ENCODE data around the gene MGAT1. TPM values are rescaled to one million over a fixed set of nuclear protein-coding genes. Genes with fewer than 3 reads are reported as not detected.
"Not testable (repeated sequence)": the region's sequence is repeated elsewhere in the genome, so short reads cannot be mapped to it uniquely, and the experiment has no call there.

MGAT1 gene
- total and polyA plus RNA-seq, 8 donors = 52.8 to 656 (median 66.4) TPM

DNA sequence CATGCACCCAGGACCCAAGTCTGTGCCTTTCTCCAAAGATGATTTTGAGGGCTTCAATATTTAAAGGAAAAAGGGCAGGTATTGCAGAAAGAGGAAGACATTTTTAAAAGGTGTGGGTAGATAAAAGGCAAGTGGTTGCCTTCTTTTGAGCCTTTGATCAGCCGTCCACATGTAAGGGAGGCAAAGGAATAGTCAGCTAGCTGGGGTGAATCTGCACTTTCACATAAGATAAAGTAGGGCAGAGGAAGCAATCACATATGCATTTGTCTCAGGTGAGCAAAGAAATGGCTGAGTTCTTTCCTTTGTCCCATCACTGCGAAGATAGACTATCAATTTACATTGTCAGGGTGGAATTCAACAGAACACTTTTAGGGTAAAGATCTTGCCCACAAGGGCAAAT is 19.9 kb downstream of the MGAT1 start:
- intact Hi-C loops (cut with DNase I; ENCODE audit: low total_unique reads) = no loop called here
- peaks cover 31 to 40% (median 37%) of the 10 kb centered on the region in 4 donors for H3K4me1 ChIP-seq

DNA sequence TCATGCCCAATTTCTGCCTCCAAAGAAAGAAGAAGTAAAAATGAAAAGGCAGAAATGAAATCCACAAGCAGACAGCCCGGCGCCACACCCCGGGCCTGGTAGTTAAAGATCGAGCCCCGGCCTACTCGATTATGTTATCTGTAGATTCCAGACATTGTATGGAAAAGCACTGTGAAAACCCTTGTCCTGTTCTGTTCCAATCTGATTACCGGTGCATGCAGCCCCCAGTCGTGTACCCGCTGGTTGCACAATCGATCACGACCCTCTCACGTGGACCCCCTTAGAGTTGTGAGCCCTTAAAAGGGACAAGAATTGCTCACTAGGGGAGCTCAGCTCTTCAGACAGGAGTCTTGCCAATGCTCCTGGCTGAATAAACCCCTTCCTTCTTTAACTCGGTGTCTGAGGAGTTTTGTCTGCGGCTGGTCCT is 20.7 kb downstream of the MGAT1 start:
- H3K27ac ChIP-seq; H3K27me3 ChIP-seq; DNase-seq; H3K36me3 ChIP-seq; H3K4me3 ChIP-seq; H3K9me3 ChIP-seq; intact Hi-C loops (cut with DNase I; ENCODE audit: low total_unique reads): not testable (repeated sequence)
- H3K4me1 ChIP-seq = peaks cover 24 to 31% (median 29%) of the 10 kb centered on the region in 4 donors
- 80 to 93% (median 86%) methylated on average over 14 of the region's 14 CpGs for WGBS, 5 donors

More for the DNA sequence above, 19.9 kb downstream of the MGAT1 start:
- H3K27ac ChIP-seq = no peak overlapping the region
- TF ChIP-seq EP300 (IDR thresholded peaks at IDR 0.05) (no peak), POLR2AphosphoS5 (IDR thresholded peaks at IDR 0.05) (no peak), POLR2A (IDR thresholded peaks at IDR 0.05) (no peak)
- TF ChIP-seq, protein P1, sequence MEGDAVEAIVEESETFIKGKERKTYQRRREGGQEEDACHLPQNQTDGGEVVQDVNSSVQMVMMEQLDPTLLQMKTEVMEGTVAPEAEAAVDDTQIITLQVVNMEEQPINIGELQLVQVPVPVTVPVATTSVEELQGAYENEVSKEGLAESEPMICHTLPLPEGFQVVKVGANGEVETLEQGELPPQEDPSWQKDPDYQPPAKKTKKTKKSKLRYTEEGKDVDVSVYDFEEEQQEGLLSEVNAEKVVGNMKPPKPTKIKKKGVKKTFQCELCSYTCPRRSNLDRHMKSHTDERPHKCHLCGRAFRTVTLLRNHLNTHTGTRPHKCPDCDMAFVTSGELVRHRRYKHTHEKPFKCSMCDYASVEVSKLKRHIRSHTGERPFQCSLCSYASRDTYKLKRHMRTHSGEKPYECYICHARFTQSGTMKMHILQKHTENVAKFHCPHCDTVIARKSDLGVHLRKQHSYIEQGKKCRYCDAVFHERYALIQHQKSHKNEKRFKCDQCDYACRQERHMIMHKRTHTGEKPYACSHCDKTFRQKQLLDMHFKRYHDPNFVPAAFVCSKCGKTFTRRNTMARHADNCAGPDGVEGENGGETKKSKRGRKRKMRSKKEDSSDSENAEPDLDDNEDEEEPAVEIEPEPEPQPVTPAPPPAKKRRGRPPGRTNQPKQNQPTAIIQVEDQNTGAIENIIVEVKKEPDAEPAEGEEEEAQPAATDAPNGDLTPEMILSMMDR (IDR thresholded peaks at IDR 0.05) = no peak
- 78 to 88% (median 81%) methylated on average over 2 of the region's 2 CpGs for WGBS, 5 donors
- peaks cover 0 to 8% (median 4%) of the 10 kb centered on the region in 4 donors for H3K36me3 ChIP-seq
- no peaks in the 10 kb centered on the region for H3K9me3 ChIP-seq
- H3K4me3 ChIP-seq = no peak overlapping the region
- H3K27me3 ChIP-seq = no peaks in the 10 kb centered on the region
- no peak for DNase-seq

DNA sequence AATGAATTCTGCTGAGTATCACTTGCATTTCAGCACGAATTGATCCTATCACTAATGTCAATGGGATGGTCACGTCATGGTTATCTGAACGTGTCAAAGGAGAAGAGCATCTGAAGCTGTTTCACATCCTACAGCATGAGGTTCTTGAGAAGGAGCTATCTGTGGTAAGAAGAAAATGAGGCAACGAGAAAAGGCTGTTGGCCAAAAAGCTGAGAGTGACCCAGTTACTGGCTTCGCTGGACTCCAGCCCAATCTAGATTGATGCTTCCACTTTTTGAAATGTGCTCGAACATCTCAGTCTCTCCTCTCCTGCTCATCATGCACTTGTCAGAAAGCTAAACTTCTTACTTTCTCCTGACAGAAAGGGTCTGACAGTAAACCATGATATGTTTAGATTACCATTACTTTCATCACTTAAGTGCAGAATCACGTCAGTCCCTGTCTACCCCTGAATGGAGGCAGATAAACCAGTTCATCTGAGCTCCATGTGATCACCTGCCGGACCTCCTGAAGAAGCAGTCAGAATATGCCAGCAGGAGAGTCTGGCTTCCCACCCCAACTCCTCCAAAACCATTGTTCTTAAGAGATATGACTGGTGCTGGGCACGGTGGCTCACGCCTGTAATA is 22.5 kb downstream of the MGAT1 start:
- TF ChIP-seq POLR2A (IDR thresholded peaks at IDR 0.05) (no peak), POLR2AphosphoS5 (IDR thresholded peaks at IDR 0.05) (no peak), EP300 (IDR thresholded peaks at IDR 0.05) (no peak)
- TF ChIP-seq, protein P1 (IDR thresholded peaks at IDR 0.05) = no peak
- intact Hi-C loops (cut with DNase I; ENCODE audit: low total_unique reads) = no loop called here
- DNase-seq = no peak
- Histone ChIP-seq H3K4me1 (peaks cover 6 to 13% (median 11%) of the 10 kb centered on the region in 4 donors), H3K36me3 (no peaks in the 10 kb centered on the region), H3K27me3 (no peaks in the 10 kb centered on the region), H3K9me3 (no peaks in the 10 kb centered on the region), H3K27ac (no peak overlapping the region), H3K4me3 (no peak overlapping the region)
- 72 to 85% (median 79%) methylated on average over 10 of the region's 10 CpGs for WGBS, 5 donors

DNA sequence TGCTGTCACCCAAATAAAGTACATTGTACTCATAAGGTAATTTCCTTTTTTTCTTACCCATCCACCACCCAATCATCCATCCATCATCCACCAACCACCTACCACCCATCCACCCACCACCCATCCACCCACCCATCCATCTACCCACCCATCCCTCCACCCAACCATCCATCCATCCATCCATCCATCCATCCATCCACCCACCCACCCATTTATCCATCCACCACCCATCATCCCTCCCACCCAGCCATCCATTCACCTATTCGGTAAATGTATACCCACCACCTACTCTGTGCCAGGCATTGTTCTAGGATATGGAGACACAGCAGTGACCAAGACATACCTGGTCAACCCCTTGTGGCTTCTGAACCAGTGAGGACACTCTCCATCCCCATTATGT is 25.1 kb downstream of the MGAT1 start:
- 94 to 100% (median 95%) methylated on average over 1 of the region's 1 CpG for WGBS, 5 donors
- no peak overlapping the region for H3K27ac ChIP-seq
- TF ChIP-seq, protein P1 (IDR thresholded peaks at IDR 0.05) = no peak
- TF ChIP-seq EP300 (IDR thresholded peaks at IDR 0.05) (no peak), POLR2AphosphoS5 (IDR thresholded peaks at IDR 0.05) (no peak), POLR2A (IDR thresholded peaks at IDR 0.05) (no peak)
- H3K27me3 ChIP-seq = peaks cover 0 to 11% (median 0%) of the 10 kb centered on the region in 3 donors
- DNase-seq = no peak
- no peak overlapping the region for H3K4me3 ChIP-seq
- peaks cover 0 to 2% (median under 1%) of the 10 kb centered on the region in 4 donors for H3K9me3 ChIP-seq
- H3K36me3 ChIP-seq = no peaks in the 10 kb centered on the region
- intact Hi-C loops (cut with DNase I; ENCODE audit: low total_unique reads) = no loop called here
- no peaks in the 10 kb centered on the region for H3K4me1 ChIP-seq

DNA sequence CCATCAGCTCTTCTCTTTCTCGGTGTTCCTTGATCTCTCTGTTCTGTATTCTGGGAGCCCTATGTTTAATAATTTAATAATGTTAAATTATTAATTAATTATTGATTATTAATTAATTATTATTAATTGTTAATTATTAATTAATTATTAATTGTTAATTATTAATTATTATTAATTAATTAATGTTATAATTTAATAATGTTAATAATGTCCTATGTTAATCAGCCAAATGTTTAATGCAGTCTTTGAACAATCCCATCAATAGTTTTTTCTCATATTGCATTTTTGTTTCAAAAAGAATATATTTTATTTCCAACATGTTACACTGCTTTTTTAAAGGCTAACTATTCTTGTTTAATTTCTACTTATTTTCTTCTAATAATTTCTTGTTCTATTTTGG is 26.2 kb downstream of the MGAT1 start:
- Histone ChIP-seq H3K4me3 (no peak overlapping the region), H3K9me3 (peaks cover 4 to 13% (median 11%) of the 10 kb centered on the region in 4 donors), H3K27ac (no peak overlapping the region), H3K4me1 (no peaks in the 10 kb centered on the region), H3K36me3 (no peaks in the 10 kb centered on the region), H3K27me3 (peaks cover 0 to 11% (median 0%) of the 10 kb centered on the region in 3 donors)
- 94 to 100% (median 97%) methylated on average over 1 of the region's 1 CpG for WGBS, 5 donors
- no peak for DNase-seq
- TF ChIP-seq, protein P1 (IDR thresholded peaks at IDR 0.05) = no peak
- TF ChIP-seq EP300 (IDR thresholded peaks at IDR 0.05) (no peak), POLR2AphosphoS5 (IDR thresholded peaks at IDR 0.05) (no peak), POLR2A (IDR thresholded peaks at IDR 0.05) (no peak)
- intact Hi-C loops (cut with DNase I; ENCODE audit: low total_unique reads) = no loop called here

All from stomach (tissue), 9 donors.